HUDEP-2 (cell line): Measurements from ENCODE around the gene ESPL1.

Source experiments
- DNase-seq, 76 experiments: peaks; one replicate each; lab custom pipeline; 2025; ENCODE audit not compliant: unreplicated experiment in 76 of 76; lab: John Stamatoyannopoulos, UW

Gene ESPL1

DNA sequence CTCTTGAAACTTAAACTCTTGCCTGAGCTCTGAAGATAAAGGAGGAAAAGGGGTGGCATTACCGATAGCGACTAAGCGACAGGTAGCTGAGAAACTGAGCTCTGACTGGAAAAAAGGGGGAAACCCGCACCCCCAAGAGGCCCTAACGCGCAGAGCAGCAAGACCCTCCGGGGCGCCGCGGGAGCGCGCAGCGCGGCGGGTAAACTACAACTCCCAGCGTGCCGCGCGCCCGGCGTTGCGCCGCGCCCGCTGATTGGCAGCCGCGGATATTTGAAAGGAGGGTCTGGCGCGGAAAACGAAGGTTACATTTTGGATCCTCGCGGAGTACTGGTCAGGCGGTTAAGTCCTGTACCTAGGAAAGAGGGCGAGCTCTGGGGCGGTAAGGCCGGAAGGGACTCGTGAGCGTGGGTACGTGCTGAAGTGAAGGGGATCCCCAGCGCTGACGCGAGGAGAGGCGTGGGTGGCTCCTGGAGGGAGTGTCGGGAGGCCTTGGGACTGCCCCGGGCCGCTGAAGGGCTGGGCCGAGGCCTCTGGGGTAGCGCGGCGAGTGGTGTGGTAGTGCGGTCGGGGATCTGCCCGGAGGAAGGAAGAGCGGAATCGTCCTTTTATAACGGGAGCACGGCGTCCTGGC lies at the start of gene ESPL1:
Gene ESPL1, plus strand, starts transcription at position 301 of the 631 bp plus-strand sequence. CDS start 468 bp downstream, outside the sequence.
- DNase-seq, result peak in 71 of 76 experiments; percentile 22 to 86 (median 66)

DNA sequence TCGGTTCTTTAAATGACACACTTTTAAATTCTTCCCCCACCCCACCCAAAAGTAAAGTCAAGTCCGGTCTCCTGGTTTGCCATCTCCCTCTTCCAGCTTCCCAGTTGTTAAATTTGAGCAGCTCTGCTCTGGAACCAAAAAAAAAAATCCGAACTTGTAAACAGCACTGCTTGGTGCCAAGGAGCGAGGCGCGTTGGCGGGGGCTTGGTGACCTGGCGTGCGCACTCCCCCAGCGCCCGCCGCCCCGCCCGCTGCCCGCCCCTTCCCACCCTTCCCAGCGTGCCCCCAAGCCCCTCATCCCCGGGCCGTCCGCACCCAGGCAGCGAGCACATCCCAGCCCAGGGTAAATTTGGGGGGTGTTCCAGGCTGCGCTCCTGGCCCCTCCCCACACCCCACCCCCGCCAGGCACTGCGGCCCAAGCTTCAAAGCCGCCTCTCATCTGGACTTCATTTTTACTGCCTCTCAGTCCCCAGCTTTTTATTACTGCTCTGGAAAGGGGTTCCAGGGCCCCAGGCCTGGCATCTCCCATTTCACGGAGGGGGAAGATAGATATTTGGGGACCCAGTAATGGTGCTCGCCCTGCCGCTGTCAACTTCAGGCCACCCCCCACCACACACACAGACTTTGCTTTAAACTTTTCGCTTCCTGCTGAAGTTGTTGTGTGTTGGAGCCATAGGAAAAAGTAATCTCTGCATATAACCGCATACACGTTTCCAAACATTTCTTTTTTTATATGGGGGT lies 49.4 kb upstream of the ESPL1 start:
- no peak for DNase-seq

GRCh38 chr12:53219292-53219955 lies 48.7 kb upstream of the ESPL1 start:
- no peak for DNase-seq

DNA sequence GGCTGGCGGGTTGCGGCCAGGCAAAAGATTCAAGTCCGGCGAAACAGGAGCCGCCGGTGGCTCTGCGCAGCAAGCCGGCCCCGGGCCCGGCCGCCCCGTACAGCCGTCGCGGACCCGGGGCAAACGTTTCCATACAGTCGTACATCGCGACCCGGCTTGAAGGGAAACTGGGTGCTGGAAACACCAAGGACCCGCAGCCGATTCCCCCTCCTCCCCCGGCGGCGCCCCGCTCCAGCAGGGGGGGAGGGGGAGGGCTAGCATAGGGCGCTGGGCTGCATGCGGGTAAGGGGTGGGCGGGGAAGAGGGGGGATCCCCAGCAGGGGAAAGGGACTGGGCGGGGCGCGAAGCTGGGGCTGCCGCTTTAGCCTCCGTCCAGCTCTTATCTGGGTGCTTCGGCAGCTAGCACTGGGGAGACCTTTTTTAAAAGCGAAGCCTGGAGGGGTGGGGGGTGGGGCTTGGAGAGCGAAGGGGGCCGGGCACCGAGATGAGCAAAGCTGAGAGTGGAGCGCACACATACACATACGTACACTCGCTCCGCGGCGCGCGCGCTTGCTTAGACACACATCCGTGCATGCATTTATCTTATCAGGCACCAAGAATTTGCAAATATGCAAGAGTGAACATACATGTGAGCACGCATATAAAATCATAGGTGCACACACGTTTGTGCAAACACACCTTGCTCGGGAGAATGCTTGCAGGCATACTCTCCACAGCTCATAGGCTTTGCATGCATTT lies 48.0 kb upstream of the ESPL1 start:
- peak in 22 of 76 experiments; percentile 14 to 67 (median 35) for DNase-seq

- DNase-seq, result peak in 66 of 76 experiments; percentile 19 to 80 (median 62)
These were observed 47.4 kb upstream of the ESPL1 start for GRCh38 chr12:53220694-53221202.

GRCh38 chr12:53221203-53222080 lies 46.7 kb upstream of the ESPL1 start:
- DNase-seq, result peak in 37 of 76 experiments; percentile 10 to 76 (median 34)

DNA sequence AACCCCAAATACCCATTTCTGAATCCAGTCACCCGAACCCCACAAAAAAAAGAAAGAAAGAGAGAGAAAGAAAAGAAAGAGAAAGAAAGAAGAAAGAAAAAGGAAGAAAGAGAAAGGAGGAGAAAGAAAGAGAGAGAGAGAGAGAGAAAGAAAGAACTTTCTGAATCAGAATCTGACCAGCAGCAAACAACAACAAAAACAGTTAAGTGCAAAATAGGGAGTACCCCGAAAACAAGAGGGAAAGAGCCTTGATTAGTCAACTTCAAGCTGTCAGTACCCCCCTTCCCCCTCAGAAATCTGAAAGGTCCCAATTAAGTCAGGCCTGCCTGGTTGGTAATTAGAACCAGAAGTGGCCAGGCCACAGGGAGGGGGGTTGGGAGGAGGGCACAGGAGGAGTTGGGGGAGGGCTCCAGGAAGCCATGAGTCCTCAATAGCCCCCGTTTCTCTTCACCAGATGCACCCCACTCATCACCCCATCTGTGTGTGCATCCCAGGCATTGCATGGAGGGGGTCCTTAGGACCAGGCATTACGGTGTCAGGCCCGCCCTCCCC lies 45.9 kb upstream of the ESPL1 start:
- no peak for DNase-seq

DNA sequence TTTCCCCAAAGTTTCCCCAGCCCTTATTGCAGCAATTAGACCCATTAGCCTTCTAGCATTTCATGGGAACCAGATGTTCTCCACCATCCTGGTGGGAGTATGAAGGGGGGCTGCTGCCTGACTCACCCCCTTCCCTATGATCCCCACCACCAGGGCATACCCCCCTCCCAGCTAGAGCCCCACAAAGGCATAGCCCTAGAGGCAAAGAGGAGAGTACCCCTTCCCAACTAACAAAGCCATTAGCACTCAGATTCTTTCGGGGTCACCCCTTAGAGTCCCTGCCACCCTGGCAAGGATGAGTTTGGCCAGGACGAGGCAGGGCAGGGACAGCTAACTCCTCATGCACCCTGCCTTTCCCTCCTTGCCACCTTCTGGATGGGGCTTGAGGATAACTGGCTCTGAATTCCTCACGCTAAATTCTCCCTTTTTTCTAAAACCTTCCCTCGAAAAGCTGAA lies 45.3 kb upstream of the ESPL1 start:
- no peak for DNase-seq

GRCh38 chr12:53223389-53224060 lies 44.6 kb upstream of the ESPL1 start:
- no peak for DNase-seq

DNA sequence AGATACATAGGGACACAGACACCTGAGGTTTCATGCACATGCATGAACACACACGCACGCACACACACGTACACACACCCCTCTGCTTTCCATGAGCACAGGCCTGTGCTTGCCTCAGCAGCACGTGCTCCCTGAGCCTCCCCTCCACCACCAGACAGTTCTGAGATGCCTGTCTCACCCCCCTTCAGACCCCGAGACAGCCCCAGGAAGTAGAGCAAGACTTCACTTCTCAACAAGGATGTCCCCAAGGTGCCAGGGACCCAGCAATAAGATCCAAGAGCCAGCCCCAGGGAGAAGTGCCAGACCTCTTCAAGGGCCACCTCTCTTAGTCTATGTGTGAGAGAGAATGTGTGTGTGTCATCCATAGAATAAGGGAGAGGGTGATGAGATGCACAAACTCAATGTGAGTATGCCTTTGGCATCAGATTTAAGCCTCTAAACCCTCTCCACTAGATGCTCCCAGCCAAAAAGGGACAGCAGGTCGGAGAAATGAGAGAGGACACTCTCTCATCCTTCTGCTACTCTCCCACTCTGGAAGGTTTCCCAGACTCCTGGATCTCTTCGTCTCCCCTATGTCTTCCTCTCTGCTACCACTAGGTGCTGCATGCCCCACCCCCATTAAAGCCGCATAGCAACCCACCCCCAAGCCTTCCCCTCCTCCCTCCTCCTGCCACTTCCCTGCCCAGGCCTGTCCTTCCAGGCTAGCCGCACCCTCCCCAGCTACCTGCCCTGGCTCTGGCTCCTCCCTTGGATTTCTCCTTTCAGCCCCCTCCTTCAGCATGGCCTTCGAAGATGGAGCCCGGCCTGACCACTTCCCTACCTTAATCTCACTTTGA lies 43.8 kb upstream of the ESPL1 start:
- no peak for DNase-seq

DNA sequence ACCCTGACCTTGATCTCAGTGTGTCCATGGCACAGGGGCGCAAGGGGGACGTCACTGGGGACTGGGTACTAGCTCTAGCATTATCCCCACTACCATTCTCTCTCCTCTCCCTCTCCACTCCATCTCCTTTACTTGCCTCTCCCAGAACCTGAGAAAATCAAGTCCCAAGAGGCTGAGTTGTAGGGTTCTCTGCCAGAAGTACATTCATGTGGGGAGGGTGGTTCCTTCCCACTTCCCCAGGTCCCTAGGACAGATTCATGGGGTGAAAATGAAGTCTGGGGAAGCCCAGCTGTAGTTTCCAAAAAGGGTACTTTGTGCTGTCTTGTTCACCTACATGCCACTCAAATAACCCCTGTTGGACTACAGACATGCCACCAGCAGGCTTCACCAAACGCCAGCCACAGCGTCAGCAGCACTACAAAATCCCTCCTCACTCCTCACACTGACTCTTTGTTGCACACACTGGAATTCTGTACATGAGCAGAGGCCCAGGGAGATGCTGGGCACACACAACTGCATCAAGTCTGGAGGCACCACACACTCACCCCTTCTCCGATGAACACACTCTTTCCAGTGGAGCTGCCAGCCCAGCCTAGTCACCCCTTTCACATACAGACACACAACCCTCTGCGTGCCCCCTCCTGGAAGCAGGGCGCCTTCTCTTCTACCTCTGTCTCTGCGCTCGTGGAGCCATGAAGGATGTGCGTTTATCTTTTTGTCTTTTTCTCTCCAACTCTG lies 43.0 kb upstream of the ESPL1 start:
- no peak for DNase-seq

- DNase-seq, result peak in 1 of 76 experiments; percentile 12
These were observed 42.3 kb upstream of the ESPL1 start for GRCh38 chr12:53225635-53226424.

- no peak for DNase-seq
These were observed 41.3 kb upstream of the ESPL1 start for GRCh38 chr12:53226815-53227214.

DNA sequence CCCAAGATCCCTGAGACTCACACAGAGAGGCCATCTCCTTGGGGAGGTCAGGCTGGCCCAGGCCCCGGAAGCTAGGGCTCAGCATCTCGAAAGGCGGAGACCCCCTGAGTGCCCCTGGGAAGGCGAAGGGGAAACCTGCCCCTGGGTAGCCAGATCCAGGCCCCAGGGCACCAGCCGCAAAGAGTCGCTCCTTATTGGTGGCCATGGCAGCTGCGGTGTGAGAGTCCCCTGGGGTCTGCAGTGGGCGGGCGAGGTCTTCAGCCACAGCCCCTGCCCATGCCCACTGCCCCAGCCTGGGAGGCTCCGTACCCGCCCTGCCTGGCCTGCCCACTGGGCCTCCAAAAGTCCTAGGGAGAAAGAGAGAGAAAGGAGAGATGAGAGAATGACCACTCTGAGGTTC lies 40.8 kb upstream of the ESPL1 start:
- DNase-seq, result no peak

- peak in 1 of 76 experiments; percentile 7 for DNase-seq
These were observed 40.3 kb upstream of the ESPL1 start for GRCh38 chr12:53227836-53228235.

DNA sequence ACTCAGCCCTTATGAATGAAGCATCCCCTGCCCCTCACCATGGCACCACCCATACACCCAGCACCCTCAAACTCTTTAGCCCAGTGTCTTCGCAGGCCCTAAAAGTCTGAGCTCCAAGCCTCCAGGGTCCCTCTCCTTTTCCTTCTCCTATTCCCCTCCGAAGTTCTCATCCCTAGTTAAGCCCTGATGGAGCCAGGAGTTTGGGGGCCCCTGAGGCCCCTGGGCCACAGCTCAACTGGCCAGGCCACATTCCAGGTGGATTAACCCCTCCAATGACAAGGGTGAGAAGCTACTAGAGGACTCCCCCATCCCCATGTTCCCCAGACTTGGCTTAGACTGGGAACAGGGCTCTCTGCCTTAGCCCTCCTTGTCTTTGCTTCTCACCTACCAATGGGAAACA lies 38.6 kb upstream of the ESPL1 start:
- no peak for DNase-seq
